ENCODE measurements around the gene FOXF2.
"Not testable (repeated sequence)": the region's sequence is repeated elsewhere in the genome, so short reads cannot be mapped to it uniquely, and the experiment has no call there.

Gene FOXF2
- long read RNA-seq, donor 1, partial matches to known transcripts, result 0 of 1 reads
- long read RNA-seq, donor 1, other reads (novel, unspliced or antisense), result 0 of 1 reads
- long read RNA-seq, donor 2, result 0 reads
- long read RNA-seq, donor 3, result 0 reads
- long read RNA-seq, donor 4, result 0 reads
- long read RNA-seq, donor 5, result 0 reads
- long read RNA-seq, donor 6, result 0 reads
- long read RNA-seq, donor 7, result 0 reads
- long read RNA-seq, donor 8, partial matches to known transcripts, result 0 of 1 reads
- long read RNA-seq, donor 8, other reads (novel, unspliced or antisense), result 0 of 1 reads

DNA sequence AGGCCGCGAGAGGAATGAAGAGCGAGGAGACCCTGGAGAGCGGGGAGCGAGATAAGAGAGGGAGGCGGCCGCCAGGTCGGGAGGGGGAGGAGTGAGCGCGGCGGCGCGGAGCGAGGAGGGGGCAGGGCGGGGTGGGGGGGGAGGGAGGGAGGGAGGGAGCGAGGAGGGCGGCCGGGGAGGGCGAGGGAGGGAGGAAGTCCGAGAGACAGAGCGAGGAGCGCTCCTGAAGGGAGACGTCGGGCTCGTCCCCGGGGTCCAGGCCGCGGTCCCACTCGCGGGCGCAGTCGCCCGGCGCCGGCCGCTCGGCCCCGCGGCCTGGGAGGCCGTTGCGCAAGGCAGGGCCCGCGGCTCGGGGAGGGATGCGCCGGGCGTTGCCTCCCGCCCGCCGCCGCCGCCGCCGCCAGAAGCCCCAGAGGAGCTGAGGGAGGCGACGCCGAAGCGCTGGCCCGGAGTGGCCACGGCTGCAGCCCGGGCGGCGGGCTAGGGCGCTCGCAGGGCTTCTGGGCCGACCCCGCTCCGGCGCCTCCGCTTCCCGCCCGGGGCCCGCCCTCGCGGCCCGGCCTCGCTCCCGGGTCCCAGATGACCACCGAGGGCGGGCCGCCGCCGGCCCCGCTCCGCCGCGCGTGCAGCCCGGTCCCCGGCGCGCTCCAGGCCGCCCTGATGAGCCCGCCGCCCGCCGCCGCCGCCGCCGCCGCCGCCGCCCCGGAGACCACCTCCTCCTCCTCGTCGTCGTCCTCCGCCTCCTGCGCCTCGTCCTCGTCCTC is at the start of gene FOXF2:
Gene FOXF2, plus strand, starts transcription at position 208 of the 764 bp plus-strand sequence. Its CDS starts 372 bp downstream, at position 580.
- DNase-seq, result peak; percentile 16

DNA sequence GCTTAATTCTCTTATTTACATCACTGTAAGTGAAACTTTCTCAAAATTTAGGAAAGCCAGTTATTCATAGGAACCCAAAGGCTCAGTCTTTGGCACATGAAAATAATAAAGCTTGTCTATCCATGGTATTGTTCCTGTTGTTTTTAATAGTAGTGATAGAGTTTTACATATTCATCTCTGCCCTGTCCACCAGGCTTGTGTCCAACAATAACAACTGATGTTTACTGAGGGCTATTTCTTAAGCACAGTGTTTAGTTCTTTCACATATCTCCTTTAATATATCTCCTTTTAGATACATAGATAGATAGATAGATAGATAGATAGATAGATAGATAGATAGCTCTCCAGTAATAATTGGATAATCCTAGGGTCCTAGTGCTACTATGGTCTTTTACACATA is 43.3 kb upstream of the FOXF2 start:
- no peak for DNase-seq

DNA sequence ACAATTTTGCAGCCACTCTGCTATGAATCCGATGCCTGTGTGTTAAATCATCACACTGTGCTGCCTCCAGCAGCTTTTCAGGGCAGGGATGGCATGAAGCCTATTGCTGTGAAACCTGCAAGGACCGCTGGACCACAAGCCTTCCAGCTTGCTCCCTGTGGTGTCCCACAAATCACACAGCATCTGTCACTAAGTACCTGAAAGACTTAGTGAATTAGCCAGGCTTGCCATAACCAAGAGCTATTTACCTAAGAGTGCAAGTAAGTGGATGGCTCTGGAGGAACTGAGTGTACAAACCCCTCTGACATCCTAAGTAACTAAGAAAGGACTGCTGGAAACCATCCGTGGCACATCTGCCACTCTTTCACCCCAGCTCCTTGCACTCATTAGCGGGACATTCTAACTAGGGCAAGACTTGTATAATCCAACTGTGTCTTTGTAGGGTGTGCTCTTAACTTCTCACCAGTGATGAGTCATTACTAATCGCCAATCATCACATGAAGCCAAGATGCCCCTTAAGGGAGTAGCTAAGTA is 42.8 kb upstream of the FOXF2 start:
- DNase-seq, result no peak

DNA sequence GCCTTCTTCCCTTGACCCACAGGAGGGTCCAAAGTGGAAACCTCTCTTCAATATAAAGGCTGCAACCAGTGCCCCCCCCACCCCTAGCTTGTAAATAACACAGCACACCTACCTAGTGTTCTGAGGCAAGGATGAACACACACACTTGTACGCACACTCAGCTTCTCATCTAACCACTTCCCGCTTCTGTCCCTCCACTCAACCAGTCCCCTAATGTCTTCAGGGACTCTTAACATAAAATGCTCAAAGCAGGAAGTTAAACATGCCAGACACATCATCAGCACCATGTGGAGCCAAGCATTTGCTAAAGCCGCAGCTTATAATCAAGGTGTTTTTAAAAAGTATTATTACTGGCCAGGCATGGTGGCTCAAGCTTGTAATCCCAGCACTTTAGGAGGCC is 42.2 kb upstream of the FOXF2 start:
- DNase-seq, result no peak

DNA sequence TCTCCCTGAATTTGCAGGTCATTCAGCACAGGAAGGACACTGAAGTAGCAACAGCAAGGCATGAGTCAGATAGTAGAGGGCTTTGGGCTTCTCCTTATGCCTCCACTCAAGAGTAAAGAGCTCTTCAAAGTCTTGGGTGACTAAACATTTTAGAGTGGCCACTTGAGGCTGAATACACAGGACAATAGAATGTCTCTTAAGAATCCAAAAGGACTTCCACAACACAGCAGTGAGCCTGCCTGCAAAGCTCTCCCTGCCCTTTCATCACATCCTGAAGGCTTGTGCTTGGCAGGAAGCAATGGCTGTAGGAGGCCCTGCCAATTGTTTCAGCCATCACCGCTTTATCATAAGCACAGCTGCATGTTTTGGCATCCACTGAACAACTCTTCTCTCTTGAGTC is 40.7 kb upstream of the FOXF2 start:
- DNase-seq, result no peak

DNA sequence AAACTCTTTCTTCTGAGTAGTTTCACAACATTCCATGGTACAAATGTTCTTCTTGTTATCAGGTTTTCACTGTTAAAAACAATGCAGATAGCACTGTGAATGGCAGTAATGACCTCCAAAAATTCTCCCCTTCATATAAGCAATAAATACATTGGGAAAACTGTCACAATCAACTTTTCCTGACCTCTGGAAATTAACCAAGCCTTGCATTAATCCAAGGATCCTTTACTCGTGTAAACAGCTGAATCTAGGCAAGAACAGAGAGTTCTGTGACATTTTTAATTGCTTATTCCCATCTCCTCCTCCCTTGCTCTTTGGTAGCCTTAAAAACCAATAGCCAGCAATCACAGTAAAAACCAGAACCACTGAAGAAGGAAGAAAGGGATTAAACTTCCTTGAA is 39.7 kb upstream of the FOXF2 start:
- DNase-seq, result no peak

DNA sequence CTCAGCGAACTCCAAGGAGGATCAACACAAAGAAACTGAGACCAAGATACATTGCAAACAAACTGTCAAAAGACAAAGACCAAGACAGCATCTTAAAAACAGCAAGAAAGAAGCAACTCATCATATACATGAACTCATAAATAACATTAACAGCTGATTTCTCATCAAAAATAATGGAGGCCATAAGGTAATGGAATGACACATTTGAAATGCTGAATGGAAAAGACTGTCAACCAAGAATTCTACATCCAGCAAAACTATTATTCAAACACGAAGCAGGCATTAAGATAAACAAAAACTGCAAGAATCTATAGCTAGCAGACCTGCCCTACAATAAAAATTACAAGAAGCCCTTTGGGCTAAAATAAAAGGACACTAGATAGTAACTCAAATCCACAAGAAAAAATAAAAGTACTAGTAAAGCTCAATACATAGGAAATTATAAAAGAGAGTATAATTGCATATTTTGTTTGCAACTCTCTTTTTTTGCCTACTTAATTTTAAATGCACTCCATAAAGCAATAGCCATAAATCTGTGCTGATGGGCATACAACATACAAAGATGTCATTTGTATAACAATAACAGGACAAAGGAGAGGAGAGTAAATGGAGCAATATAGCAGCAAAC is 37.9 kb upstream of the FOXF2 start:
- DNase-seq, result no peak

DNA sequence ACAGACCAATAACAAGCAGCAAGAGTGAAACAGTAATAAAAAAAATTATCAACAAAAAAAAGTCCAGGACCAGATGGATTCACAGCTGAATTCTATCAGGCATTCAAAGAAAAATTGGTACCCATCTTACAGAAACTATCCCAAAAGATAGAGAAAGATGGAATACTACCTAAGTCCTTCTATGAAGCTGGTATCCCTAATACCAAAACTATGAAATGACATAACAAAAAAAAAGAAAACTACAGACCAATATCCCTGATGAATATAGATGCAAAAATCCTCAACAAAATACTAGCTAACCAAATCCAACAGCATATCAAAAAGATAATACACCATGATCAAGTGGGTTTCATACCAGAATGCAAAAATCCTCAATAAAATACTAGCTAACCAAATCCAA is 34.3 kb upstream of the FOXF2 start:
- DNase-seq, result not testable (repeated sequence)

DNA sequence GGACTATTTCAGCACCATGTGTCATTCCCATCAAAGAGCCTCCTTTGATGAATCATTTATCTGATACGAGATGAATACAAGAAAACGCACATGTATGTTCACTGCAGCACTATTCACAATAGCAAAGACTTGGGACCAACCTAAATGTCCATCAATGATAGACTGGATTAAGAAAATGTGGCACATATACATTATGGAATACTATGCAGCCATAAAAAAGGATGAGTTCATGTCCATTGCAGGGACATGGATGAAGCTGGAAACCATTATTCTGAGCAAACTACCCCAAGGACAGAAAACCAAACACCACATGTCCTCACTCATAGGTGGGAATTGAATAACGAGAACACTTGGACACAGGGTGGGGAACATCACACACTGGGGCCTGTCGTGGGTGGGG is 27.7 kb upstream of the FOXF2 start:
- not testable (repeated sequence) for DNase-seq

DNA sequence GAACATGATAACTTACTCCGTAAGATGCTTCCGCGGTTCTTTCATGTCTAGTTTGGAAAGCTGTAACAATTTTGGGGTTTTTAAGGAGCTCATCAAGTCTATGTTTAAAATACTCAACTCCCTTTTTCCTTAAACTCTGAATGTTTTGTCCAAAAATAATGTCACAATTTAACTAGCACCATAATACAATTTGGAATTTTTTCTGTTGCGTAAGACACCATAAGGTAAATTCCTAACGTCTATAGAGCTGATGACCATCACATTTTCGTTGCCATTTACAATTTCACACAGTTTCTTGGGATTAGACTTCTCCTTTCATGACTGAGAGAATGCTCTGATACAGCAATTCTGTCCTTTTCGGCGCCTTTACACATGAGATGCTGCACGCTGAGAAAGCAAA is 26.7 kb upstream of the FOXF2 start:
- DNase-seq, result no peak

DNA sequence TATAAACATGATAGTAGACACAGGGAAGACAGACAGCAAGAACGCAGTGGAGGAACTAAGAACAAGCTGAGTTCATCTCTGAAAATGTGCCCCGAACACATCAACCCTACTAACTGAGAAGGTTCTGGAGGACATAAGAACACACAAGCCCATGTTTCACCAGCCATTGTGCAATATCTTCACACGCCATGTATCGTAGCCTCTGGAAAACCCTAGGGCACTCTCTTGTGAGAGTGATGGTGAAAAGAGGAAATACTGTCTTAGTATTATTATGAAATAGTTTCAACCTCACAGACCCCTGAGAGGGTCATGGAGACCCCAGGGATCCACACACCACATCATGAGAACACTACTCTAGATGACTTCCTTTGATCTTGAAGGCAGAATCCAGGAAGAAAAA is 26.1 kb upstream of the FOXF2 start:
- DNase-seq, result no peak

DNA sequence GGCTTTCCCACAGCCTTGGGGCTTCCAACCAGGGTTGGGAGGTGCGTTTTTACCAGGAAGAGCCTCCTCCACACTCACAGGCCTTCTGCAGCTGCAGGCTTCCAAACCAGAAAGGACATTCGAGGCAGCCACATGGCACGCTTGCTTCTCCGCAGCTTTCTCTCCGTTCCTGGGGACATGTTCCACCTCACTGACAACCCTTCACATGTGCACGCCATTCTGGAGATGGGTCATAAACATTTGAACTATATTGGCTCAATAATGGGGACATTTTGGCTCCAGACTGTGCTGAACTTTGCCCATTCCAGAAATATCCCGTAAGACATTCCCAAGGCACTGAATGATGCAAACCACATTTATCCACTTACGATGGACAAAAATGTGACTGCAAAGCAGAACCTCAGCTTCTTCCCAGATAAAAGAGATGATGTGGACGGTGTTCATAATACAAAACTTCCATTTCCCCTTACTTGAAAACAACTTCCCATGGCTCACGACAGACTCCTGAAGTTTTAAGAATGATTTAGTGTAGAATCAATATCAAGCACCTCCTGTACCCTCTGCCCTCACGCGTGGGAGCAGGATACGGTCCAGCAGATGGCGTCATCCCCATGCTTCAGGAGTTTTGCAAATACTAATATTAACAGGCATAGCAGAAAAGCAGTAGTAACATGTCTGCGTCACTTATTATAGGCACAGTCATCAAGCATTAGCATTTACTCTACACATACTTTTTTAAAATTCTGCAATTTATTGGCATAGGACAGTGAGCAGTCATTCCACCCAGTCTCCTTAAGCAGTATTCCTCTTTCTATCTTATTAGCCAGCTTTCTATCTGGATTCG is 25.4 kb upstream of the FOXF2 start:
- DNase-seq, result no peak

DNA sequence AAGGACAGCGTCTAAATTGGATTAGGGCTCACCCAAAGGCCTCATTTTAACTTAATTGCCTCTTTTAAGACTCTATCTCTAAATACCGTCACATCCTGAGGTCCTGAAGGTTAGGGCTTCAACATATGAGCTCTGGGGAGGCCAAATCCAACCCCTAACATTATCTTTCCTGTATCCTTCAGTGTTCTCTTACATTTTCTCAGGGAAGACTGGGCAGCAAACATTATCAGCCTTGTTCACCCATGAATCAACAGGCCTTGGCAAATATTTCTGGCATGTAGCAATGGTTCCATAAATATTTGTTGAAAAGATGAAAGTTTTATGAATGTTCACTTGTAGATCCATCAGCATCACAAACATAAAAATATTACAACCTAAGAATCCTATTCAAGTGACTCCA is 24.6 kb upstream of the FOXF2 start:
- no peak for DNase-seq

DNA sequence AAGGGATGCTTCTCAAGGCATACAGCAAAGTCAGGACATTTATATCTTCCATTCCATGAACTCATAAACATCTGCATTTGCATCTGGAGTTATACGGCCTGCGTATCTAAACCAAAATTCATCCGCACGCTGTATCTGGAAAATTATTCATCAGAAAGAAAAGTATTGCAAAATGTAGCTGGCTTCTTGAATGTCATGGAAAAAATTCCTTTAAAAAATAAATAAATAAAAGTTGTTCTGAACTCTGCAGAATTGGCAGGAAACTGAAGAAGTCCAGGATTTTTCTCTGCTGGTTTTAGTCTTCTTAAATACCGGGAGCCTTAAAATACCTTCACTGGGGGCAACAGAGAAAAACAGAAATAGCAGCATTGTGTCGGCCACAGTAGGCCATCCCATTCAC is 23.7 kb upstream of the FOXF2 start:
- no peak for DNase-seq

DNA sequence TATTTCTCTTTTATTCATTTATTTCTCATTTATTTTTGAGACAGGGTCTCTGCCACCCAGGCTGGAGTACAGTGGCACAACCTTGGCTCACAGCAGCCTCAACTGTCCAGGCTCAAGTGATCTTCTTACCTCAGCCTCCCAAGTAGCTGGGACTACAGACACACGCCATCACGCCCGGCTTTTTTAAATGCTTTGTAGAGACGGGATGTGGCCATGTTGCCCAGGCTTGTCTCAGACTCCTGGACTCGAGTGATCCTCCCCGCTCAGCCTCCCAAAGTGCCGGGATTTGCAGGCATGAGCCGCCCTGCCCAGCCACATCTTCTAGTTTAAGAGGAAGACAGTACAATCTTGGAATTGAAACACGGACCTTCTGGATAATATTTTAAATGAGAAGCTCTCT is 21.6 kb upstream of the FOXF2 start:
- no peak for DNase-seq

DNA sequence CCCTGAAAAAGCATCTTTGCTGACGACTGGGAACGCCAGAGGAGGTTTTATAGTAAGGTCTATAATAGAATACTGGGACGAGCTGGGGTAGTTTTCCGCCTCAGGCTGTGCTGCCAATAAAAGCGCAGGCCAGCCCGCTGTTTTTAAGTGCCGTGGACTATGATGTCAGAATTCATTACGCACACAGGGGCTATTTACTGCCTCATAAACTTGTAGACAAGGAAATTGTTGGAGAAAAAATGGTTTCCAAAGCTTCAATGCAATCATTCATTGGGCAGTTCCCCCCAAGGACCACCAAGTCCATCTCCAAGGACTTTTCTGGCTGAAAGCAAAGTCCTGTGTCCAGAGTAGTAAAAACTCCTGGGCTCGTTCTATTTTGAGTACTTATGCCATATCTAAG is 20.4 kb upstream of the FOXF2 start:
- DNase-seq, result no peak

DNA sequence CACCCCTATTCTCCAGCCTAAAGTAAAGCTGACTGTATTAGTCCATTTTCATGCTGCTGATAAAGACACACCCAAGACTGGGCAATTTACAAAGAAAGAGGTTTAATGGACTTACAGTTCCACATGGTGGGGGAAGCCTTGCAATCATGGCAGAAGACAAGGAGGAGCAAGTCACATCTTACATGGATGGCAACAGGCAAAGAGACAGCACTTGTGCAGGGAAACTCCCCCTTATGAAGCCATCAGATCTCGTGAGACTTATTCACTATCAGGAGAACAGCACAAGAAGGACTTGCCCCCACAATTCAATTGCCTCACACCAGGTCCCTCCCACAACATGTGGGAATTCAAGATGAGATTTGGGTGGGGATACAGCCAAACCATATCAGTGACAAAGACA is 19.7 kb upstream of the FOXF2 start:
- DNase-seq, result not testable (repeated sequence)

DNA sequence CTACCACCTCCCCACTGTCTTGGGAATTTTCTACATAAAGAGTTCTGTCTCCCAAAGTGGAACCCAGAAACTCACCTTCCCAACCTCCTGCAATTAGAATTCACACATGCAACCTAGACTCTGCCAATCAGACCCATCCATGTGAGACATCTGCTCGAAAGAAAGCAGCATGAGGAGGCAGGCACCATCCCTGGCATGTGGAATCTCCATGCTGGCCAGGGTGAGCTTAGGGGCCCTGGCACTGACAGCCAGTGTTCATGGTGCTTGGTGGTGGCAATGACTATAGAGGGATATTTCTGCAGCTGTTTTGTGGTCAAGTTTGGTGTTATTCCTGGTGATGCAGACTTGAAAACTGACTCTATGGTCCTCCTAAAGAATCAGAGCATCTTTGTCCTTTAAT is 17.4 kb upstream of the FOXF2 start:
- DNase-seq, result no peak

DNA sequence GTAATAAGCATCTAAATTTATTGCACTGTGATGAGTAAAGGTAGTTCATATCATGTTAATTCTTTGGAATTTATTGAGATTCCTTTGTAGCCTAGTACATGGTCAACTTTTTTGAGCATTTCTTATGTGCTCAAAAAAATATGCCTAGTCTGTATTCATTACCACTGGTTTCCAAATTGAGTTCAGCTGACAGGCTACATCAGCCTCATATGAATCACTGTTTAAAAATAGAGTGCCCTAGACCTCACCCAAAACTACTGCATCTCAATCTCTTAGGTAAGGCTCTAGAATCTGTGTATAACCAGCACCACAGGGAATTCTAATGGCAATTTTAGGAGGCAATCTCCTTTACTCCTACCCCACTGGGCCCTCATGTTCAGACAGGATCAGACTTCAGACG is 16.7 kb upstream of the FOXF2 start:
- DNase-seq, result no peak

DNA sequence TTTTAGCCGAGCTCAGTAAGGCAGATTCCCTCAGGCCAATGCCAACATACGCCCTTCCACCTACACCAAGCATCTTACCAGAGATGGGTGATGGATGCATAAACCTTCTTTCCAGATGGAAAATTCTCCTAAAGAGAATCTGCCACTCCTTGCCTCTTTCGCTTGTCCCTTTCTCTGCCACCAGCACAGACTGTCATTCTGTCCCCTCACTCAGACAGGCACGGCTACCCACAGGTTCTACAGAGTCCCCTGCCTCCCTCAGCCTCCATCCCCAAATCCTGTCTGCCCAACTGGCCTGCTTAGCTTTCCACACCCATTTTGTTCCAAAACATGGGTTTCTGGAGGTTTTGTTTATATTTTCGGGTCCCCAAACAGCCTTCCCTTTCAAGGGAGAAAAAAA is 12.7 kb upstream of the FOXF2 start:
- no peak for DNase-seq

DNA sequence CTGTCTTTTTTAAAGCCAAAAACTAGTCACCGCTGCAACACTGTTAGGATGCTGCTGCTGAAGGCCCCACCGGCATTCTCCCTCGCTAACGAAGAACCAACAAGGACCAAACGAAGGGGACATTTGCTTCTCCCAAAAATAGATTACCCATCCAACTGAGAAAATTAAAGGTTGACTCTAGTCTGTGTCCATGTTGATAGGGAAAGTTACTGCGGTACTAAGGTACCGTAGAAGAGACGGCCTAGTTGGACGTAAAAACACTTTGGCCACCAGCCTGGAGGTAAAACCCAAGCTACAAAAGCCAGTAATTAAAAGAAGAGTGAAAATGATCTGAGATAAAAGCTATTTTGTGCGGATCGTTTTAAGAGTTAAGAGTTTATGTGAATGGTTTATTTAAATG is 11.8 kb upstream of the FOXF2 start:
- peak; percentile 46 for DNase-seq

All from right kidney (tissue), 9 donors.